ENCODE data around the gene DNASE1L2. TPM values are rescaled to one million over a fixed set of nuclear protein-coding genes. Genes with fewer than 3 reads are reported as not detected.

DNASE1L2 gene

GRCh38 chr16:2287916-2288547 is 51.8 kb downstream of the DNASE1L2 start:
- Histone ChIP-seq H2BK120ac (ENCODE audit: low read depth, low read length) (no peak overlapping the region), H3K4me3 (ENCODE audit: low read length) (no peak overlapping the region), H4K5ac (ENCODE audit: low read length) (no peak overlapping the region), H3K36me3 (ENCODE audit: control insufficient read depth, insufficient read depth, low read length) (no peaks in the 10 kb centered on the region), H3K56ac (ENCODE audit: low read length) (no peak overlapping the region), H2BK15ac (replicated peaks; ENCODE audit: low read depth) (no peak overlapping the region), H3K9ac (ENCODE audit: low read length) (no peak overlapping the region), H3K18ac (ENCODE audit: low read length) (no peak overlapping the region), H3K23ac (ENCODE audit: low read length) (no peak overlapping the region), H2AK5ac (ENCODE audit: low read length) (no peak overlapping the region), H4K8ac (ENCODE audit: low read depth, low read length) (no peak overlapping the region), H3K4me1 (ENCODE audit: control insufficient read depth, low read depth, low read length) (no peaks in the 10 kb centered on the region), H2BK5ac (ENCODE audit: low read length) (no peak overlapping the region), H3K4me2 (ENCODE audit: low read length) (no peak overlapping the region), H3K27ac (ENCODE audit: low read depth, low read length) (no peak overlapping the region), H3K27me3 (ENCODE audit: insufficient read depth, low read length, poor library complexity) (no peaks in the 10 kb centered on the region), H3K79me2 (ENCODE audit: control insufficient read depth, insufficient read depth, low read length) (no peaks in the 10 kb centered on the region), H3K79me1 (ENCODE audit: low read length) (no peaks in the 10 kb centered on the region), H3K4ac (ENCODE audit: low read depth, low read length) (no peak overlapping the region)
- no peak for DNase-seq
- no CpG with 5 or more reads among the region's 35 CpGs for WGBS (ENCODE audit: extremely low coverage, insufficient coverage, low lambda C conversion rate)

Small RNAs within 50 kb of the gene (small RNA-seq; reads per million reads assigned to genes)
- gene MIR3677 (ENCODE audit: insufficient read depth): 1.4 reads per million
- gene MIR4717 (ENCODE audit: insufficient read depth): not detected
